SK-N-SH (cell line): ENCODE results near the gene PARD3B. TPM values are rescaled to one million over a fixed set of nuclear protein-coding genes. Genes with fewer than 3 reads are reported as not detected.

Experiments used
- CTCF ChIA-PET: fragments of 300-600, 350-600 bp; formaldehyde crosslinking; extraction: SDS; loops from one replicate; lab custom pipeline; 2021; lab: Yijun Ruan, JAX
- POLR2A ChIA-PET: fragments of 350-600 bp; sonication (Branson Sonifier 250); formaldehyde crosslinking; extraction: SDS; loops from one replicate; lab custom pipeline; 2020; ENCODE audit warnings: antibody characterized with exemption, inconsistent platforms; lab: Yijun Ruan, JAX
- DNase-seq: peaks from one replicate; pipeline ENCODE4 v3.0.0; 2012
- H2AFZ ChIP-seq: fragments of 200-600 bp; sonication (generic); 2 replicates; pipeline ENCODE4 v1.8.1; 2016; ENCODE audit warnings: antibody characterized with exemption, mild to moderate bottlenecking, low read depth
- H3F3A ChIP-seq: fragments of 200-600 bp; sonication (generic); replicated peaks from 2 replicates; pipeline ENCODE3; 2016; ENCODE audit warnings: antibody characterized with exemption, mild to moderate bottlenecking; ENCODE audit not compliant: insufficient read depth
- H3K27ac ChIP-seq, 2 experiments: fragments of 200-500 bp in 1 of 2; fragments of 200-600 bp in 1 of 2; sonication (Bioruptor generic) in 1 of 2; sonication (generic), shearing (Covaris generic) in 1 of 2; 2 replicates each; pipeline versions ENCODE4 v1.5.1 to v1.6.1; 2014 to 2016; ENCODE audit warnings: low read depth in 2 of 2, inconsistent platforms in 1 of 2, low read length in 1 of 2, mild to moderate bottlenecking in 1 of 2, mixed read lengths in 1 of 2
- H3K27me3 ChIP-seq: fragments of 200-600 bp; sonication (generic), shearing (Covaris generic); 2 replicates; pipeline ENCODE4 v1.6.1; 2016; ENCODE audit warnings: mixed run types; ENCODE audit not compliant: insufficient read depth
- H3K36me3 ChIP-seq, 2 experiments: fragments of 200-500 bp in 1 of 2; fragments of 200-600 bp in 1 of 2; sonication (Bioruptor generic) in 1 of 2; sonication (generic) in 1 of 2; replicated peaks in 1 of 2; 2 replicates each; pipeline versions ENCODE3 to v1.5.1; 2014 to 2016; ENCODE audit warnings: low read length in 1 of 2, mild to moderate bottlenecking in 1 of 2; ENCODE audit not compliant: insufficient read depth in 2 of 2, control insufficient read depth in 1 of 2
- H3K4me1 ChIP-seq, 2 experiments: fragments of 200-500 bp in 1 of 2; fragments of 200-600 bp in 1 of 2; sonication (Bioruptor generic) in 1 of 2; sonication (generic), shearing (Covaris generic) in 1 of 2; 2 replicates each; pipeline versions ENCODE4 v1.5.1 to v1.6.1; 2014 to 2016; ENCODE audit warnings: low read depth in 1 of 2, low read length in 1 of 2, mixed run types in 1 of 2; ENCODE audit not compliant: insufficient read depth in 2 of 2, control insufficient read depth in 1 of 2
- H3K4me2 ChIP-seq: fragments of 200-600 bp; sonication (generic), shearing (Covaris generic); 2 replicates; pipeline ENCODE4 v1.6.1; 2017; ENCODE audit warnings: mixed run types
- H3K4me3 ChIP-seq, 2 experiments: fragments of 200-500 bp in 1 of 2; fragments of 200-600 bp in 1 of 2; sonication (Bioruptor generic) in 1 of 2; sonication (generic), shearing (Covaris generic) in 1 of 2; 2 replicates each; pipeline versions ENCODE4 v1.5.1 to v1.8.1; 2014 to 2016; ENCODE audit warnings: low read depth in 2 of 2, inconsistent platforms in 1 of 2, low read length in 1 of 2, mild to moderate bottlenecking in 1 of 2, mixed read lengths in 1 of 2, moderate library complexity in 1 of 2
- H3K79me2 ChIP-seq: fragments of 200-600 bp; sonication (generic); 2 replicates; pipeline ENCODE4 v1.8.1; 2017; ENCODE audit warnings: mild to moderate bottlenecking; ENCODE audit not compliant: insufficient read depth
- H3K9ac ChIP-seq: fragments of 200-600 bp; sonication (generic); 2 replicates; pipeline ENCODE4 v1.6.1; 2017; ENCODE audit warnings: mixed run types
- H3K9me2 ChIP-seq: fragments of 200-600 bp; sonication (generic); 2 replicates; pipeline ENCODE4 v1.6.1; 2017; ENCODE audit warnings: mixed run types
- H3K9me3 ChIP-seq: fragments of 200-600 bp; sonication (generic); 2 replicates; pipeline ENCODE4 v1.6.1; 2017; ENCODE audit warnings: mixed run types, mild to moderate bottlenecking, moderate library complexity
- H4K20me1 ChIP-seq: fragments of 200-600 bp; sonication (generic); 2 replicates; pipeline ENCODE4 v1.6.1; 2017; ENCODE audit warnings: mild to moderate bottlenecking, mixed run types; ENCODE audit not compliant: insufficient read depth
- CHD2 ChIP-seq: fragments of 150-350 bp; IDR thresholded peaks from 2 replicates; pipeline ENCODE4 v1.6.1; 2018; ENCODE audit warnings: low read length; ENCODE audit not compliant: partially characterized antibody
- FOXJ3 ChIP-seq: sonication (generic); formaldehyde crosslinking; IDR thresholded peaks from 2 replicates; pipeline ENCODE4 v1.5.1; 2020; ENCODE audit warnings: mild to moderate bottlenecking, missing genetic modification reagents
- GABPA ChIP-seq: IDR thresholded peaks from 2 replicates; pipeline ENCODE4 v1.4.0; 2012; ENCODE audit warnings: low read depth, mild to moderate bottlenecking
- GATA2 ChIP-seq: sonication (generic); formaldehyde crosslinking; IDR thresholded peaks from 2 replicates; pipeline ENCODE4 v1.5.0; 2020; ENCODE audit warnings: mild to moderate bottlenecking, missing genetic modification reagents
- MXI1 ChIP-seq: IDR thresholded peaks from 2 replicates; pipeline ENCODE4 v1.6.1; 2012; ENCODE audit warnings: mild to moderate bottlenecking, low read depth, low read length, improper control_type of control experiment
- NRF1 ChIP-seq: IDR thresholded peaks from 2 replicates; pipeline ENCODE4 v1.6.1; 2012; ENCODE audit warnings: low read depth, mild to moderate bottlenecking, low read length
- RAD21 ChIP-seq: IDR thresholded peaks from 2 replicates; pipeline ENCODE4 v1.6.1; 2012; ENCODE audit warnings: mild to moderate bottlenecking, low read length
- RXRA ChIP-seq: IDR thresholded peaks from 2 replicates; pipeline ENCODE4 v1.4.0; 2012; ENCODE audit warnings: low read depth, mild to moderate bottlenecking, borderline replicate concordance
- TAF1 ChIP-seq: IDR thresholded peaks from 2 replicates; pipeline ENCODE4 v1.6.1; 2012; ENCODE audit warnings: low read depth, mild to moderate bottlenecking, low read length, moderate library complexity, borderline replicate concordance
- YY1 ChIP-seq: IDR thresholded peaks from 2 replicates; pipeline ENCODE4 v1.4.0; 2012; ENCODE audit warnings: low read depth, mild to moderate bottlenecking
- WGBS: methylation state at CpG from one replicate; pipeline ENCODE4 v1.1.6; 2017; ENCODE audit warnings: low lambda C conversion rate; 5-methylcytosine and 5-hydroxymethylcytosine counted together
- polyA plus RNA-seq, 3 experiments: library from polyadenylated mRNA; depleted of rRNA; stranded (reverse); fragments of >200 nt; gene quantifications; 2 replicates each; pipeline ENCODE4 v1.2.3, GENCODE V29; 2012
- TF ChIP-seq, protein P1 (sequence below): IDR thresholded peaks from 2 replicates; pipeline ENCODE4 v1.4.0; 2012; ENCODE audit warnings: low read depth
- TF ChIP-seq, protein P2 (sequence below): fragments of 150-350 bp; IDR thresholded peaks from 2 replicates; pipeline ENCODE4 v1.6.1; 2016; ENCODE audit warnings: mild to moderate bottlenecking, low read depth, low read length
- TF ChIP-seq, protein P3 (sequence below): IDR thresholded peaks from 2 replicates; pipeline ENCODE4; 2012
- TF ChIP-seq, protein P4 (sequence below): IDR thresholded peaks from 2 replicates; pipeline ENCODE4 v1.6.1; 2012; ENCODE audit warnings: mild to moderate bottlenecking, low read depth, low read length, moderate library complexity

Gene PARD3B
- polyA plus RNA-seq, 1 of the 3 experiments (the other 2 are of a cell fraction), result 0.87 TPM

DNA sequence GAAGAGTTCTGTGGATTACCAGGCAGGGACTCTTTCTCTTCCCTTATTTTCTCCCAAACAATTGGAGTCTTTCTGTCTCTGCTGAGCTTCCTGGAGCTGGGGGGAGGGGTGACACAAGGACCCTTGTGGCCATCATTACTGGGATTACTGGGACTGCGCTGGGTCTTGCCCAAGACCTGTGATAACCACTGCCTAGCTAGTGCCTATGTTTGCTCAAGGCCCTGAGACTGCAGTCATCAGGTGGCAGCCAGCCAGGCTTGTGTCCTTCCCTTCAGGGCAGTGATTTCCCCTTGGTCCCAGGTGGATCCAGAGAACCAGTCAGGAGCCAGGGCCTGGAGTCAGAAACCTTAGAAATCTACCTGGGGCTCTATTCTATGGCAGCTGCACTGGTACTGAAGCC lies 355.6 kb downstream of the PARD3B start:
- H3K79me2 ChIP-seq, result no peaks in the 10 kb centered on the region; the same call in 1 of the 2 replicates
- ChIA-PET POLR2A (no interaction called here), CTCF (no interaction called here)
- no peaks in the 10 kb centered on the region for H3K27me3 ChIP-seq
- no peak overlapping the region for H3K9ac ChIP-seq
- no peaks in the 10 kb centered on the region for H3K9me3 ChIP-seq
- TF ChIP-seq, protein P1, sequence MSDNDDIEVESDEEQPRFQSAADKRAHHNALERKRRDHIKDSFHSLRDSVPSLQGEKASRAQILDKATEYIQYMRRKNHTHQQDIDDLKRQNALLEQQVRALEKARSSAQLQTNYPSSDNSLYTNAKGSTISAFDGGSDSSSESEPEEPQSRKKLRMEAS, result no peak
- TF ChIP-seq NRF1 (no peak), MXI1 (no peak), RAD21 (no peak)
- H3K27ac ChIP-seq, result no peak overlapping the region
- no peaks in the 10 kb centered on the region for H3K36me3 ChIP-seq
- H3K4me2 ChIP-seq, result no peak overlapping the region
- no peak overlapping the region for H3K4me3 ChIP-seq
- H2AFZ ChIP-seq, result no peak overlapping the region
- no peaks in the 10 kb centered on the region for H3K9me2 ChIP-seq
- no peaks in the 10 kb centered on the region for H3F3A ChIP-seq
- DNase-seq, result no peak
- H3K4me1 ChIP-seq, result no peaks in the 10 kb centered on the region
- WGBS, result 100% methylated on average over 1 of the region's 1 CpG
- no peaks in the 10 kb centered on the region for H4K20me1 ChIP-seq

DNA sequence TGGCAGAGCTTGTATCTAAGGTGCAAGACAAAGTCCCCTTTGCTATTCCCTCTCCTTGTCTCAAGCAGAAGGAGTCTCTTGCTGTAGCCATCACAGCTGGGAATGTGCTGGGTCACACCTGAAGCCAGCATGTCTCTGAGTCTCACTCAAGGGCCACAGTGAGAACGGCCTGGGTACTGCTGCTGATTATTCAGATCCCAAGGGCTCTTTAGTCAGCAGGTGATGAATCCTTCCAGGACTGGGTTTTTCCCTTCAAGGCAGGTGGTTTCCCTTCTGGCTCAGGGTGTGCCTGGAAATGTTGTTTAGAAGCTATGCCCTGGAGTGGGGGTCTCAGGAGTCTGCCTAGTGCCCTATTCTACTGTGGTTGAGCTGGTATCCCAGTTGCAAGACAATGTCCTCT lies 356.3 kb downstream of the PARD3B start:
- Histone ChIP-seq H2AFZ (no peak overlapping the region), H3F3A (no peaks in the 10 kb centered on the region), H3K9me2 (no peaks in the 10 kb centered on the region), H3K4me1 (no peaks in the 10 kb centered on the region), H3K27me3 (no peaks in the 10 kb centered on the region), H3K4me3 (no peak overlapping the region), H3K4me2 (no peak overlapping the region), H3K79me2 (no peaks in the 10 kb centered on the region; the same call in 1 of the 2 replicates), H3K36me3 (no peaks in the 10 kb centered on the region), H3K9ac (no peak overlapping the region), H4K20me1 (no peaks in the 10 kb centered on the region), H3K27ac (no peak overlapping the region), H3K9me3 (no peaks in the 10 kb centered on the region)
- no peak for TF ChIP-seq GABPA
- ChIA-PET POLR2A (no interaction called here), CTCF (interaction anchor here (0.6 to 1.0 kb wide), 3 partner anchors 12 to 785 kb away, joined by 3 read pairs; no protein-coding TSS in a partner anchor)
- 0% methylated on average over 1 of the region's 1 CpG for WGBS
- no peak for DNase-seq

DNA sequence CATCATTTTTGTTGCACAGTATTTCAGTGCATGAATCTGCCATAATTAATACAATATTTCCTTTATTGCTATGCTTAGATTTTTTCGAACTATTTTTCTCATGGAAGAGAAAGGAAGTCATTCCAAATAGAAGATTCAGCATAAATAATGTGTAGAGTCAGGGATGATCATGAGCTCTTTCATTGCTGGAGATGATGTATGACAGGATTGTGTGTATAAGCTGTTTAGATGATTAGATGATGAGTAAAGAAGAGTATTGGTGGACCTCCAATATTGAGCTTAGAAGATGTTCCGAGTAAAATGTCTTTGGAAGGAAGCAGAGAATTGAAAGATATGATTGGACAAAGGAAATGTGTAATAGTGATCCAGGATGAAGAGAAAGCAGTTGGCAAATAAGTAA lies 364.5 kb downstream of the PARD3B start:
- H3K9me2 ChIP-seq, result no peaks in the 10 kb centered on the region
- H3K27ac ChIP-seq, result no peak overlapping the region
- no peak overlapping the region for H3K9ac ChIP-seq

More for the DNA sequence above, 364.5 kb downstream of the PARD3B start:
- Histone ChIP-seq H3K79me2 (no peaks in the 10 kb centered on the region), H4K20me1 (no peaks in the 10 kb centered on the region), H3K9me3 (no peaks in the 10 kb centered on the region), H2AFZ (no peak overlapping the region), H3K4me2 (no peak overlapping the region), H3F3A (no peaks in the 10 kb centered on the region), H3K4me3 (no peak overlapping the region), H3K4me1 (peaks cover 0 to 4% of the 10 kb centered on the region in 2 experiments; a peak in 2 of 4 replicates), H3K36me3 (no peaks in the 10 kb centered on the region), H3K27me3 (no peaks in the 10 kb centered on the region)
- ChIA-PET POLR2A (no interaction called here), CTCF (interaction anchor here (0.7 kb wide), 1 partner anchor 26 kb away, joined by 4 read pairs; no protein-coding TSS in a partner anchor)
- TF ChIP-seq TAF1 (no peak), MXI1 (no peak), RXRA (no peak), GATA2 (no peak), YY1 (no peak), FOXJ3 (no peak), RAD21 (no peak), CHD2 (no peak)
- TF ChIP-seq, protein P2, sequence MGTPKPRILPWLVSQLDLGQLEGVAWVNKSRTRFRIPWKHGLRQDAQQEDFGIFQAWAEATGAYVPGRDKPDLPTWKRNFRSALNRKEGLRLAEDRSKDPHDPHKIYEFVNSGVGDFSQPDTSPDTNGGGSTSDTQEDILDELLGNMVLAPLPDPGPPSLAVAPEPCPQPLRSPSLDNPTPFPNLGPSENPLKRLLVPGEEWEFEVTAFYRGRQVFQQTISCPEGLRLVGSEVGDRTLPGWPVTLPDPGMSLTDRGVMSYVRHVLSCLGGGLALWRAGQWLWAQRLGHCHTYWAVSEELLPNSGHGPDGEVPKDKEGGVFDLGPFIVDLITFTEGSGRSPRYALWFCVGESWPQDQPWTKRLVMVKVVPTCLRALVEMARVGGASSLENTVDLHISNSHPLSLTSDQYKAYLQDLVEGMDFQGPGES, result no peak
- TF ChIP-seq, protein P3, sequence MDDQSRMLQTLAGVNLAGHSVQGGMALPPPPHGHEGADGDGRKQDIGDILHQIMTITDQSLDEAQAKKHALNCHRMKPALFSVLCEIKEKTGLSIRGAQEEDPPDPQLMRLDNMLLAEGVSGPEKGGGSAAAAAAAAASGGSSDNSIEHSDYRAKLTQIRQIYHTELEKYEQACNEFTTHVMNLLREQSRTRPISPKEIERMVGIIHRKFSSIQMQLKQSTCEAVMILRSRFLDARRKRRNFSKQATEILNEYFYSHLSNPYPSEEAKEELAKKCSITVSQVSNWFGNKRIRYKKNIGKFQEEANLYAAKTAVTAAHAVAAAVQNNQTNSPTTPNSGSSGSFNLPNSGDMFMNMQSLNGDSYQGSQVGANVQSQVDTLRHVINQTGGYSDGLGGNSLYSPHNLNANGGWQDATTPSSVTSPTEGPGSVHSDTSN, result no peak
- TF ChIP-seq, protein P1, result no peak
- TF ChIP-seq, protein P4, sequence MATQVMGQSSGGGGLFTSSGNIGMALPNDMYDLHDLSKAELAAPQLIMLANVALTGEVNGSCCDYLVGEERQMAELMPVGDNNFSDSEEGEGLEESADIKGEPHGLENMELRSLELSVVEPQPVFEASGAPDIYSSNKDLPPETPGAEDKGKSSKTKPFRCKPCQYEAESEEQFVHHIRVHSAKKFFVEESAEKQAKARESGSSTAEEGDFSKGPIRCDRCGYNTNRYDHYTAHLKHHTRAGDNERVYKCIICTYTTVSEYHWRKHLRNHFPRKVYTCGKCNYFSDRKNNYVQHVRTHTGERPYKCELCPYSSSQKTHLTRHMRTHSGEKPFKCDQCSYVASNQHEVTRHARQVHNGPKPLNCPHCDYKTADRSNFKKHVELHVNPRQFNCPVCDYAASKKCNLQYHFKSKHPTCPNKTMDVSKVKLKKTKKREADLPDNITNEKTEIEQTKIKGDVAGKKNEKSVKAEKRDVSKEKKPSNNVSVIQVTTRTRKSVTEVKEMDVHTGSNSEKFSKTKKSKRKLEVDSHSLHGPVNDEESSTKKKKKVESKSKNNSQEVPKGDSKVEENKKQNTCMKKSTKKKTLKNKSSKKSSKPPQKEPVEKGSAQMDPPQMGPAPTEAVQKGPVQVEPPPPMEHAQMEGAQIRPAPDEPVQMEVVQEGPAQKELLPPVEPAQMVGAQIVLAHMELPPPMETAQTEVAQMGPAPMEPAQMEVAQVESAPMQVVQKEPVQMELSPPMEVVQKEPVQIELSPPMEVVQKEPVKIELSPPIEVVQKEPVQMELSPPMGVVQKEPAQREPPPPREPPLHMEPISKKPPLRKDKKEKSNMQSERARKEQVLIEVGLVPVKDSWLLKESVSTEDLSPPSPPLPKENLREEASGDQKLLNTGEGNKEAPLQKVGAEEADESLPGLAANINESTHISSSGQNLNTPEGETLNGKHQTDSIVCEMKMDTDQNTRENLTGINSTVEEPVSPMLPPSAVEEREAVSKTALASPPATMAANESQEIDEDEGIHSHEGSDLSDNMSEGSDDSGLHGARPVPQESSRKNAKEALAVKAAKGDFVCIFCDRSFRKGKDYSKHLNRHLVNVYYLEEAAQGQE, result no peak
- 82% methylated on average over 2 of the region's 2 CpGs for WGBS
- no peak for DNase-seq
